Measurements from ENCODE around the gene DMRTB1.
A peak's percentile ranks its signal among the peaks of the same experiment; 100 is the strongest.

The DMRTB1 gene

GRCh38 chr1:53507116-53507820 is 48.1 kb downstream of the DMRTB1 start:
- peaks cover 3% of the 10 kb centered on the region for H3K27me3 ChIP-seq (ENCODE audit: insufficient read depth, insufficient read length)
- no peaks in the 10 kb centered on the region for H3K9me3 ChIP-seq (ENCODE audit: insufficient read depth, low read length)
- TF ChIP-seq SUZ12 (IDR thresholded peaks at IDR 0.05; ENCODE audit: extremely low read depth, insufficient read depth, insufficient read length) (no peak), ZNF274 (IDR thresholded peaks at IDR 0.05; ENCODE audit: low read depth, low read length) (no peak), YY1 (IDR thresholded peaks at IDR 0.05; ENCODE audit: insufficient read depth, insufficient read length) (no peak)
- peak overlapping the region; percentile 46 for H3K9ac ChIP-seq (ENCODE audit: insufficient read length, low read depth)
- H3K4me1 ChIP-seq (ENCODE audit: insufficient read depth, insufficient read length): peaks cover 67% of the 10 kb centered on the region
- no peaks in the 10 kb centered on the region for H3K36me3 ChIP-seq (ENCODE audit: insufficient read depth, insufficient read length, low read length)
- H3K4me3 ChIP-seq (ENCODE audit: insufficient read length, low read depth): no peak overlapping the region
- peak; percentile 59 for DNase-seq (ENCODE audit: low read depth, low spot score)

GRCh38 chr1:53508056-53508990 is 49.1 kb downstream of the DMRTB1 start:
- TF ChIP-seq ZNF274 (IDR thresholded peaks at IDR 0.05; ENCODE audit: low read depth, low read length) (no peak), SUZ12 (IDR thresholded peaks at IDR 0.05; ENCODE audit: extremely low read depth, insufficient read depth, insufficient read length) (no peak), YY1 (IDR thresholded peaks at IDR 0.05; ENCODE audit: insufficient read depth, insufficient read length) (no peak)
- no peak for DNase-seq (ENCODE audit: low read depth, low spot score)
- H3K9me3 ChIP-seq (ENCODE audit: insufficient read depth, low read length): no peaks in the 10 kb centered on the region
- no peak overlapping the region for H3K4me3 ChIP-seq (ENCODE audit: insufficient read length, low read depth)
- H3K9ac ChIP-seq (ENCODE audit: insufficient read length, low read depth): peak overlapping the region; percentile 51
- peaks cover 3% of the 10 kb centered on the region for H3K27me3 ChIP-seq (ENCODE audit: insufficient read depth, insufficient read length)
- peaks cover 73% of the 10 kb centered on the region for H3K4me1 ChIP-seq (ENCODE audit: insufficient read depth, insufficient read length)
- H3K36me3 ChIP-seq (ENCODE audit: insufficient read depth, insufficient read length, low read length): no peaks in the 10 kb centered on the region

- H3K27me3 ChIP-seq (ENCODE audit: insufficient read depth, insufficient read length): peaks cover 3% of the 10 kb centered on the region
- DNase-seq (ENCODE audit: low read depth, low spot score): no peak
- H3K4me1 ChIP-seq (ENCODE audit: insufficient read depth, insufficient read length): peaks cover 72% of the 10 kb centered on the region
- H3K4me3 ChIP-seq (ENCODE audit: insufficient read length, low read depth): no peak overlapping the region
- no peaks in the 10 kb centered on the region for H3K36me3 ChIP-seq (ENCODE audit: insufficient read depth, insufficient read length, low read length)
- no peak for TF ChIP-seq SUZ12 (IDR thresholded peaks at IDR 0.05; ENCODE audit: extremely low read depth, insufficient read depth, insufficient read length)
- no peak for TF ChIP-seq YY1 (IDR thresholded peaks at IDR 0.05; ENCODE audit: insufficient read depth, insufficient read length)
- TF ChIP-seq ZNF274 (IDR thresholded peaks at IDR 0.05; ENCODE audit: low read depth, low read length): no peak
- H3K9ac ChIP-seq (ENCODE audit: insufficient read length, low read depth): peak overlapping the region; percentile 51
- no peaks in the 10 kb centered on the region for H3K9me3 ChIP-seq (ENCODE audit: insufficient read depth, low read length)
Observed at GRCh38 chr1:53508991-53509666, 49.9 kb downstream of the DMRTB1 start.

DNA sequence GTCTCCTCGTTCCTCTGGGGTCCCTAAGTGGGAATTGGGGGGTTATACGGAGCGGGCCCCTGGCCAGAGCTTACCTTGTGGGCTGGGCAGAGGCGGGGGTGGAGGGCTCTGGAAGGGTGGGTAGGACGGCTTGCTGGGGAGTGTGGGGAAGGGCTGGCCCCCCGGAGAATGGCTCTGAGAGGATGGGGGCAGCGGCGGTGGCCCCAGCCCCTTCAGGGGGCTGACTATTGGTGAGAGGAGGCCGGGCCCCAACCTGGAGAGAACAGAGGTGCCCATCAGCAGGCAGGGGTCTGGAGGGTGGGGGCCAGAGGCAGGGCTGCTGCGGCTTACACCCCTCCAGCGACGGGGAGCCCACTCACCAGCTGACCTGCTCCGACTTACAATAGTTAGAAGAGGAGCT is 50.6 kb downstream of the DMRTB1 start:
- H3K9ac ChIP-seq (ENCODE audit: insufficient read length, low read depth): peak overlapping the region; percentile 46

GRCh38 chr1:53510215-53510614 is 51.0 kb downstream of the DMRTB1 start:
- H3K27me3 ChIP-seq (ENCODE audit: insufficient read depth, insufficient read length): peaks cover 3% of the 10 kb centered on the region
- H3K9ac ChIP-seq (ENCODE audit: insufficient read length, low read depth): no peak overlapping the region
- peaks cover 66% of the 10 kb centered on the region for H3K4me1 ChIP-seq (ENCODE audit: insufficient read depth, insufficient read length)
- H3K4me3 ChIP-seq (ENCODE audit: insufficient read length, low read depth): no peak overlapping the region
- DNase-seq (ENCODE audit: low read depth, low spot score): no peak
- TF ChIP-seq YY1 (IDR thresholded peaks at IDR 0.05; ENCODE audit: insufficient read depth, insufficient read length) (no peak), ZNF274 (IDR thresholded peaks at IDR 0.05; ENCODE audit: low read depth, low read length) (no peak)
- H3K9me3 ChIP-seq (ENCODE audit: insufficient read depth, low read length): no peaks in the 10 kb centered on the region
- H3K36me3 ChIP-seq (ENCODE audit: insufficient read depth, insufficient read length, low read length): no peaks in the 10 kb centered on the region

More for the DNA sequence above, 50.6 kb downstream of the DMRTB1 start:
- TF ChIP-seq SUZ12 (IDR thresholded peaks at IDR 0.05; ENCODE audit: extremely low read depth, insufficient read depth, insufficient read length): no peak
- no peak for TF ChIP-seq YY1 (IDR thresholded peaks at IDR 0.05; ENCODE audit: insufficient read depth, insufficient read length)
- TF ChIP-seq ZNF274 (IDR thresholded peaks at IDR 0.05; ENCODE audit: low read depth, low read length): no peak
- DNase-seq (ENCODE audit: low read depth, low spot score): no peak
- no peak overlapping the region for H3K4me3 ChIP-seq (ENCODE audit: insufficient read length, low read depth)
- no peaks in the 10 kb centered on the region for H3K36me3 ChIP-seq (ENCODE audit: insufficient read depth, insufficient read length, low read length)
- H3K27me3 ChIP-seq (ENCODE audit: insufficient read depth, insufficient read length): peaks cover 3% of the 10 kb centered on the region
- H3K4me1 ChIP-seq (ENCODE audit: insufficient read depth, insufficient read length): peaks cover 70% of the 10 kb centered on the region
- H3K9me3 ChIP-seq (ENCODE audit: insufficient read depth, low read length): no peaks in the 10 kb centered on the region

GRCh38 chr1:53511323-53511932 is 52.2 kb downstream of the DMRTB1 start:
- peaks cover 1% of the 10 kb centered on the region for H3K27me3 ChIP-seq (ENCODE audit: insufficient read depth, insufficient read length)
- no peak overlapping the region for H3K9ac ChIP-seq (ENCODE audit: insufficient read length, low read depth)
- H3K36me3 ChIP-seq (ENCODE audit: insufficient read depth, insufficient read length, low read length): no peaks in the 10 kb centered on the region
- DNase-seq (ENCODE audit: low read depth, low spot score): no peak
- H3K9me3 ChIP-seq (ENCODE audit: insufficient read depth, low read length): no peaks in the 10 kb centered on the region
- H3K4me3 ChIP-seq (ENCODE audit: insufficient read length, low read depth): no peak overlapping the region
- no peak for TF ChIP-seq YY1 (IDR thresholded peaks at IDR 0.05; ENCODE audit: insufficient read depth, insufficient read length)
- TF ChIP-seq SUZ12 (IDR thresholded peaks at IDR 0.05; ENCODE audit: extremely low read depth, insufficient read depth, insufficient read length): no peak
- no peak for TF ChIP-seq ZNF274 (IDR thresholded peaks at IDR 0.05; ENCODE audit: low read depth, low read length)
- peaks cover 57% of the 10 kb centered on the region for H3K4me1 ChIP-seq (ENCODE audit: insufficient read depth, insufficient read length)
